GOT3 (cell line): ENCODE results near the gene IRF2BP1.
A peak's percentile ranks its signal among the peaks of the same experiment; 100 is the strongest.

Source experiments
- DNase-seq: peaks from one replicate; lab custom pipeline; 2025; ENCODE audit warnings: mixed read lengths; lab: John Stamatoyannopoulos, UW

IRF2BP1 gene, protein sequence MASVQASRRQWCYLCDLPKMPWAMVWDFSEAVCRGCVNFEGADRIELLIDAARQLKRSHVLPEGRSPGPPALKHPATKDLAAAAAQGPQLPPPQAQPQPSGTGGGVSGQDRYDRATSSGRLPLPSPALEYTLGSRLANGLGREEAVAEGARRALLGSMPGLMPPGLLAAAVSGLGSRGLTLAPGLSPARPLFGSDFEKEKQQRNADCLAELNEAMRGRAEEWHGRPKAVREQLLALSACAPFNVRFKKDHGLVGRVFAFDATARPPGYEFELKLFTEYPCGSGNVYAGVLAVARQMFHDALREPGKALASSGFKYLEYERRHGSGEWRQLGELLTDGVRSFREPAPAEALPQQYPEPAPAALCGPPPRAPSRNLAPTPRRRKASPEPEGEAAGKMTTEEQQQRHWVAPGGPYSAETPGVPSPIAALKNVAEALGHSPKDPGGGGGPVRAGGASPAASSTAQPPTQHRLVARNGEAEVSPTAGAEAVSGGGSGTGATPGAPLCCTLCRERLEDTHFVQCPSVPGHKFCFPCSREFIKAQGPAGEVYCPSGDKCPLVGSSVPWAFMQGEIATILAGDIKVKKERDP

DNA sequence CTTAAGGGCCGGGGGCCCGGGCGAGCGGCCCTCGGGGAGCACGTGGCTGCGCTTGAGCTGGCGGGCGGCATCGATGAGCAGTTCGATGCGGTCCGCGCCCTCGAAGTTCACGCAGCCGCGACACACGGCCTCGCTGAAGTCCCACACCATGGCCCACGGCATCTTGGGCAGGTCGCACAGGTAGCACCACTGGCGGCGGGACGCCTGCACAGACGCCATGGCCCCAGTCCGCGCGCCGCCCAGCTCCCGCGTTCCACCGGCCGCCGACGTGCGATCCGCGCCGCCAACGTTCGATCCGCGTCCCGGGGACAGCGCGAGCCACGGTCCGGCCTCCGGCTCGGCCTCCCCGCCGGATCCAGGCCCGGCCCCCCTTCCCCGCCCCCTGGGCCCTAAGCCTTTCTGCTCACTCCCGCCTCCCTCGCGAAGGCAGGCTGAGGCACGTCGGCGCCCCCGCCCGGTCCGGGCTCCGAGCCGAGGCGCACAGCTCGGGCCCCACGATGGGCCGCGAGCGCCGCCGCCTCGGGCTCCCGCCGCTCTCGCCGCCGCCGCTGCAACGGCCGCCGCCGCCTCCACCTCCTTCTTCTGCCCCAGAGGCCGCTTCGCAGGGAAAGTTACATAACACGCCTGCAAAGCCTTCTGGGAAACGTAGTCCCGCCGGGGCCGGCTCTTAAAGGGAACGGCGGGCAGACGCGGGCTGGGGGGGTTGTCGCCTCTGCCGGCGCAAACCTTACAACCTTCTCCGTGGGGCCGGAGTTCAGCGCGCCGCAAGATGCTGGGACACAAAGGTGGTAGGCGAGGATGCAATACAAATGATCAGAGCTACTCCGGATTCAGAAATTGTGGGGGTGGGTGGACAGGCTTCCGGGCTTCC, at the start of gene IRF2BP1:
Gene IRF2BP1 (minus strand): TSS at position 586 of the 871 bp plus-strand sequence. CDS start 367 bp downstream, at position 219.
- DNase-seq, result peak; percentile 82

DNA sequence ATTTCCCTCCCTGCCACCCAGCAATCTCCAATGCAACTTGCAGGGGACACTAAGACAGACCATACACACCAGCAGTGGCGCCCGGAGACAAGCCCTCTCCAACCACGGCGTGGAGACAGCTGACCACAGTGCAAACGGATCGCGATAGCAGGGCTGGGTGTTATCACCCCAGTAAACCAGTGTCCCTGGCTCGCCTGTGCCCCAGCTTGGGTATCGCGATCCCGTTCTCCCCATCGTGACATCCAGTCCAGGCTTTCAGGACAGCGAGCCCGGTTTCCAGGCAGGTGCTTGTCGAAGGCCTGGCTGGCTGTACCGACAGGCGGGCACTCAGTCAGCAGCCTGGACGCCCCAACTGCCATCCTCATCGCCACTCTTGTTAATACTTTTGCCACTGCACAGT, 49.3 kb upstream of the IRF2BP1 start:
- DNase-seq, result no peak

DNA sequence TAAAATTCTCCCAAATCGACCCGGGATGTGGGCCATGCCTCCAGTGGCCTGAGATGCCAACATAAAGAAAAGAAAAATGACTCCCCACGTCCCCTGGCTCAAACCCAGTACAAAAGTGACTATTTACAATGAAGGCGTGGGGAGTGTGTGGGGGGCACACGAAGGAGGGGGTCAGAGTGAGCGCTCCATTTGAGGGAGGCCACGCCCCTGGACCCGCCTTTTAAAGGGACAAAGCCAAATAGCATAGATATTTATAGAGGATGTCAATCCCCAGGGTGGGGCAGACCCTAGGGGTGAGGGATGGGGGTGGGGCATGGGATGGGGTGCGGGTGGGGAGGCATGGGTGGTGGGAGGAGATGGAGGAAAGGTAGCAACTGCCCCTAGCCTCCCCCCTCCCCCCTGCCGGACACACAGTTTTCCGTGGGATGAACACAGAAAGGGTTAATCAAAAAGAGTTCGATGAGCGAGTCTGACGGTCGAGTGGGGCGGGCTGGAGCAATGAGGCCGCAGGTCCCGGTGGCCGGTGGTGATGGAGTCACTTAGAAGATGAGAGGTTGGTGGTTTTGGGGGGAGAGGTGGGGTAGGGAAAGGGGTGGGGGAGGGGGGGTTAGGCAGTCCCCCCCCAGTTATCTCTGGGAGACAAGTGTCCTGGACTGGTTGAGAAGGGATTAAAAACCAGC, 48.8 kb upstream of the IRF2BP1 start:
- no peak for DNase-seq

DNA sequence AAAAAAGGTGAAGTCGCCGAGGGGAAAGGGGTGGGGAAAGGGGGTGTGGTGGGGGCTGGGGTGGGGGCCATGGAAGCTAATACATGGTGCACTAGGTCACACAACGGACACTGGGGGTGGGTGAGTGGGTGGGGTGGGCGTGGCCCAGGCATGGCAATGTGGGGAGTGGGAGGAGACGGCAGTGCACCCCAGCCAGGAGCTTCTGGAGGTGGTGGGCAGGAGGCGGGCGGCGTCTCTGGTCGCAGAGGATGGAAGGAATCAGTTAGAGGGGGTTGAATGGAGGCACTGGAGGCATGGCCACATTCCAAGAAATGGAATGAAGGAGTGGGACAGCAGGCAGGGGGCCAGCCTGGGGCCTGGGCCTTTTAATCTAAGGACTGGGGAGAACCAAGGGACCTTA, 47.8 kb upstream of the IRF2BP1 start:
- DNase-seq, result no peak

DNA sequence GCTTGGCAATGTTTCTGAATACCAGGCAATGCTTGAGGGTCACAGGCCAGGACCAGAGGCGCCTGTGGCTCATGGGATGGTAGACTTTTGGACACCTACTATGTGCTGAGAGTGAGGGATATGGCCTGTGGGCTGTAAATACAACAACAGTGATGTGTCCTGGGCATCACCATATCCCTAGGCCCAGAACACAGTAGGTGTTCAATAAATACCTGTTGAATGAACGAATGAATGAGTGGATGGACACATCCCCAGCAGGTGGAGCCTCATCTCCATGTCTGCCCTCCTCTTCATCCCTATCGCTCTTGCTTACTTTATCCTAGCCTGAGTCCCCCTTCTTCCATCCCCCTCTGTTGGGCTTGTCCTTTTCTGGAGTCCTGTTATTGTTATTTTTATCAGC, 45.1 kb upstream of the IRF2BP1 start:
- no peak for DNase-seq

DNA sequence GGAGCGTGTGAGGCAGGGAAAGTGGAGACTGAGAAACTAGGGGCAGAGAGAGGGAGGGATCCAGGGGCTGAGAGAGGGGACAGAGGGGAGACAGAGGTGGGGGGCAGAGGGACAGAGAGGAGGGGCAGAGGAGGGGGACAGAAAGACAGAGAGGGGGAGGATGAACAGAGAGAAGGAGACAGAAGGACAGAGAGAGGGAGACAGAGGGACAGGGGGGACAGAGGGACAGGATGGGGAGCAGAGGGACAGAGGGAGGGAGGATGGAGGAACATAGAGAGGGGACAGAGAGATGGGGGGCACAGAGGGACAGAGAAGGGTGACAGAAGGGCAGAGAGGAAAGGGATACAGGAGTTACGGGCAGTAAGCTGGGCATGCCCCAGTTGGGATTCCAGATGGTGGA, 43.3 kb upstream of the IRF2BP1 start:
- DNase-seq, result no peak

DNA sequence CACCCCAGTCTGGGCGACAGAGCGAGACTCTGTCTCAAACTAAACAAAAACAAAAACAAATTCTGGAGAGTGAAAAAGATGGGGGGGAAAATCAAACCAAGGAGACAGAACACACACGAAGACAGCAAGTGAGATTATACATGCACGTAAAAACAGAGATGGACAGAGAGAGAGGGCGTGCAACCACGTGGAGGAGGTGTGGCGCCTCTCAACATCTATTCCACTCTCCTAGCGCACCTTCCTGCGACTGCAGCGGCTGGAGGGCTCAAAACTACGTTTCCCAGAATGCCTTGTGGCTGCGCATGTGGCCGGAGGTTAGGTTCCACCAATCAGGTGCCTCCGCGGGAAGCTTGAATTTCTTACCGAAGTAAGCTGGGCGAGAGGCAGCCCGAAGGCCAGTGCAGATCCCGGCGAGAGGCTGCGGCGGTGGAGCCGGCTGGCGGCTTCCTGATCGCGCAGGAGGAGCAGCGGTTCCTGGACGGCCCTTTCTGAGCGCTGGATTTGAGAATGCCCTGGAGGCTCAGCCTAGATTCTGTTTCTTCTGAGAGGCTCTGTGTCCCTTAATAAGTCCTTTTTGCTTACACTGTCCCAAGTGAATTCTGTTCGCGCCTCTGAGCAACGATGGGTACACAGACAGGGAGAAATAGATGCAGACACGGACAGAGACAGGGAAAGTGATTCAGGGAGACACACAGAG, 41.8 kb upstream of the IRF2BP1 start:
- peak; percentile 32 for DNase-seq

DNA sequence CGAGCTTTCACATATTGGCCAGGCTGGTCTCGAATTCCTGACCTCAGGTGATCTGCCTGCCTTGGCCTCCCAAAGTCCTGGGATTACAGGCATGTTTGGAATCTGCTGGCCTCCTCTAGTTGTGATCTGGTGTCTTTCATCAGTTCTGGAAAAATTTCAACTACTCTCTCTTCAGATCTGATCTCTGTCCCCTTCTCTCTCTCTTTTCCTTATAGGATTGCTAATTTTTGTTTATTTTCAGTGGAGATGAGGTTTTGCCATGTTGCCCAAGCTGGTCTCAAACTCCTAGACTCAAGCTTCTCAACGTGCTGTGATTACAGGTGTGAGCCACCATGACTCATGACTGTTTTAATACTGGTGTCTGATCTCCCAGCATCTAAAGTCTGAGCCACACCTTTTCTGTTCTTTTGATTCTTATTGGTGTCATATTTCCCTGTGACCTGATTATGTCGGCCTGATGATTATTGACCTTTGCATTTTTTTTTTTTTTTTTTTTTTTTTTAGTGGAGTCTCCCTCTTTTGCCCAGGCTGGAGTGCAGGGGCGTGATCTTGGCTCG, 39.0 kb upstream of the IRF2BP1 start:
- no peak for DNase-seq

DNA sequence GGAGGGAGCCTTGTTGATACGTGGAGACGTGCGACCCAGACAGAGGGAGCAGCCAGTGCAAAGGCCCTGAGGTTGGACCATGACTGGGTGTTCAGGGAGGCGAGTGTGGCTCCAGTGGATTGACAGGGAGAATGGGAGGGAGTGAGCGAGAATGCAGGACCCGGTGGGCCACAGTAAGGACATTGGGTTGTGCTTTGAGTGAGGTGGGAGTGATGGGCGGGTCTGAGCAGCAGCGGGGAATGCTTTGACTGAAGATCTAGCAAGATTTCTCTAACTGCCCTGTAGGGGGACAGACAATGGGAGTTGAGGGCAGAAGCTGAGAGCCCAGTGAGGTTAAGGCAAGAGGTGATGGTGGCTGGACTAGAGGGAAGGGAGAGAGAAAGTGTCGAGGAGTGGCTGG, 36.3 kb upstream of the IRF2BP1 start:
- DNase-seq, result no peak

DNA sequence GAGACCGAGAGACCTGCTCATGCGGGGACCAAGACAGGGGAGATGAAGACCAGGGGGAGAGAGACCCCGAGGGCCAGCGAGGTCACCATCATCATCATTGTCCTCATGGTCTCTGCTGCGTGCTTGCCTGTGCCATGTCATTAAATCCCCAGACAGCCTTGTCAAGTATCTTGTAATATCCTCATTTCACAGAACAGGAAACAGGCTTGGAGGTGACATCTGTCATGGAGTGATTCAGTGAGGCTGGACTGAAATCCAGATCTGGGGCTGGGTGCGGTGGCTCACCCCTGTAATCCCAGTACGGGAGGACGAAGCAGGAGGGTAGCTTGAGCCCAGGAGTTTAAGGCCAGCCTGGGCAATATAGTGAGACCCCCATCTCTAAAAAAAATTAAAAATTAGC, 34.5 kb upstream of the IRF2BP1 start:
- DNase-seq, result no peak

DNA sequence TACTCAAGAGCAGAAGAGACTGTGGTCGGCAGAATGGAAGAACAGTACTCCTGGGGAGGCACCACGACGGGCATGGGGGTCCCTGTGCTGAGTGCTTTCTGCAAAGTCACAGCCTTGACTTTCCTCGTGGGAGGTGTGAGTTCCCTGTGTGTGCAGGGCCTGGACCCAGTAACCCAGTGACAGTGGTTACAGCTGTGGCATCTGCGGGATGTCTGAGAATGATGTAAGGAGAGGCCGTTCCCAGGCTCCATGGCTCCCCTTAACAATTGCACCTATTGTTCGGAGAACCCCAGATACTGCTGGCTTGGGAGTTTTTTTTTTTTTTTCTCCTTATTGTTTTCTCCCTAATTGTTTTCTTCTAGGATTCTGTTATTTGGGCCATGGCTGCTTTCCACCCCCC, 33.7 kb upstream of the IRF2BP1 start:
- no peak for DNase-seq

DNA sequence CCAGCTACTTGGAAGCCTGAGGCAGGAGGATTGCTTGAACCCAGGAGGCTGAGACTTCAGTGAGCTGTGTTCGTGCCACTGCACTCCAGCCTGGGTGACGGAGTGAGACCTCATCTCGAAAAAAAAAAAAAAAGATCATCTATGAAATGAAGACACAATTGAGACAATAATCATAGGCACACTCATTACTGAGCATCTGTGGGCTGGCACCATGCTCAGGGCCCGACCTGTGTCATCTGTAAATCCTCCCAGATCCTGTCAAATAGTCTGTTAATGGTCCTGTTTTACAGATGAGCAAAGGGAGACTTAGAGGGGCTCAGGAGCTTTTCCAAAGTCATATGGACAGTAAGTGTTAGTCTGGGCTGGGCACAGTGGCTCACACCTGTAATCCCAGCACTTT, 32.8 kb upstream of the IRF2BP1 start:
- no peak for DNase-seq

DNA sequence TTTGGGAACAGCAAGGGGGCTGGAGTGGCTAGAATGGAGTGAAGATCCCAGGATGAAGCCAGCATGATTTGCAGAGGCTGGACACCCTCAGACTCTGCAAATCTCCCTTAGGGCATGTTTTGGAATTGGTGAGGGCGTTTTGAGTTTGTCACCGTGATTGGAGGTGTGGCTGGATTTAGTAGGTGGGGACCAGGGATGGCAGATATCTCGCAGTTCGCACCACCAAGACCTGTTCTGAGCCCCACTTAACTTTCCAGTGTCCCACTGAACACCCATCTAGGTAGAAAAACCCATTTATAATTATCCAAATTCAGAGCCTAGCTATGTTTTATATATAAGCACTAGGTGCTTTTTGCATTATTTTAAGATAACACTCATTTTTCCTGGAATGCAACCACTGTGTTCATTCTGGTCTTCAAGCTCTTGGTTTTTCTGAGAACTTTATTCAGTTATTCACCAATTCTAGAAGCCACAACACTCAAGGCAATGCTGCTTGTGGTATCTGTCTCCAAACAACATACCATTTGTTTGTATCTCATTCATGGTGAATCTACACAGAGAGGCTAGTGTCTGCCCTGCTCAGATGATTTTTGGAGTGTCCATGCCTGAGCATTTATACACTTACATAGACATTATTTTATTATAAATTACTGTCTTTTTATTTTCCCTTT, 31.6 kb upstream of the IRF2BP1 start:
- no peak for DNase-seq

DNA sequence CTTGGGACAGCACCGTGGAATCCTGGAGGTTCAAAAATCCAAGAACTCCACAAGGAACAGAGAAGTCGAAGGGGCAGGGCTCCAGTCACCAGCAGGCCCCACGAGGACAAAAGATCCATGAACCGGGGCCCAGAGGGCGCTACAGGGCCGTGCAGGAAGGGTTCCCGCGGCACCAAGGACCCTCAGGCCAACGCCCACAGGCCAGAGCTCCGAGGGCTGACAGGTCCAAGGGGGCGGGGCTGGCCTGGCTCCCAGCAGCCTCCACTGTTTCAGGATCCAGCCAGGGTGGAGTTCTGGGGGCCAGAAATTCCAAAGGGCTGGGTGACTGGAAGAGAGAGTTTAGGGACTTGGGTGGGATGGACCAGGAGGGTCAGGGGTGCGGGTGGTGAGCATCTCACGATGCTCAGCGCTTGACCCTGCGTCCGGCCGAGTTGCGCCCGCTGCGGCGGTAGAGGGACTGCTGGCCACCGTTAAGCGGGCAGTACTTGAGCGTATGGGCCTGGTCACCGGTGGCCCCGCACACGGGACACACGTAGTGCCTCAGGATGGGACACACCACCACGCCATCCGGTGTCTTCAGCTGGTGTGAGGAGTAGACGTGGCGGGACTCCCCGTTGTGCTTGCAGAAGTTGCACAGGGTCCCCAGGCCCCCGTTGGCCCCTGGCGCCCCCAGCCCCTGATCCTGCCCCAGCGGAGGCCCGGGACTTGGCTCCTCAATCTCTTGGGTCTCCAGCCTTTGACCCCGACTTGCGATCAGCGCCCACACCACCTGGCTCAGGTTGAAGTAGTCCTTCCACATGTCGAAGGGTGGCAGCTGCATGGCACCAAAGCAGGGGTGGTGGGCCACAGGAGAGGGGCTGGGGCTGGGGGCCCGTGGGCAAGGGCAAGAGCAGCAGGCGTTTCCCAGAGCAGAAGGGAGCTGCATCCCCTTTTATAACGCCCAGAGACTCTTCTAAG, 28.2 kb upstream of the IRF2BP1 start, which contains the start of gene NANOS2:
Gene NANOS2 (minus strand): TSS at position 905 of the 957 bp plus-strand sequence. CDS start 85 bp downstream, at position 820.
- DNase-seq, result no peak

DNA sequence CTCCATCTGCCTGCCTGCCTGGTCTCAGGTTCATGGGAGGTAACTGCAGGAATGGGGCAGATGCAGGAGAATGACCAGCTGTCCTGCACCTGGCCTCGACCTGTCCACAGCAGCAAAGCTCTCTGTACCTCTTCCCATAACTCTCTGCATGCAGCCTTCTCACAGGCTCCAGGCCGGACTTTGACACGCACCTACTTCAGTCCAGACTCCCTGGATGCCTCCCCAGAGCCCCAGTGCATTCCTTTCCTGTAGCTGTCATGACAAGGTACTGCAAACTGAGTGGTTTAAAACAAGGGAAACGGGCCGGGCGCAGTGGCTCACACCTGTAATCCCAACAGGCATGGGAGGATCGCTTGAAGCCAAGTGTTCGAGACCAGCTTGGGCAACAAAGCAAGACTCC, 25.4 kb upstream of the IRF2BP1 start:
- DNase-seq, result no peak

DNA sequence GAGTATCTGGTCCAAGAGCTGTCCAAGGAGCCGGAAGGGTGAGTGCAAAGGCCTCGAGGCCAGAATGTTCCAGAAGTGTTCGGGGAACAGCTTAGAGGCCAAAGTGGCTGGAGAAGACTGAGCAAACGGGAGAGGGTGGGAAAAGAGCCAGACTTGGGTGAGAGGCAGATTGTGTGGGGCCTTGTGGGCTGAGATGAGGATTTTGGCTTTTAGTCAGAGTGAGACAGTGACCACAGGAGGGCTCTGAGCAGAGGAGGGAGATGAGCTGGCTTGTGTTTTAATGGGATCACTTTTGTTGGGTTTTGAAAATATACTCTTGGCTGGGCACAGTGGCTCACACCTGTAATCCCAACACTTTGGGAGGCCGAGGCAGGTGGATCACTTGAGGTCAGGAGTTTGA, 23.0 kb upstream of the IRF2BP1 start:
- no peak for DNase-seq

DNA sequence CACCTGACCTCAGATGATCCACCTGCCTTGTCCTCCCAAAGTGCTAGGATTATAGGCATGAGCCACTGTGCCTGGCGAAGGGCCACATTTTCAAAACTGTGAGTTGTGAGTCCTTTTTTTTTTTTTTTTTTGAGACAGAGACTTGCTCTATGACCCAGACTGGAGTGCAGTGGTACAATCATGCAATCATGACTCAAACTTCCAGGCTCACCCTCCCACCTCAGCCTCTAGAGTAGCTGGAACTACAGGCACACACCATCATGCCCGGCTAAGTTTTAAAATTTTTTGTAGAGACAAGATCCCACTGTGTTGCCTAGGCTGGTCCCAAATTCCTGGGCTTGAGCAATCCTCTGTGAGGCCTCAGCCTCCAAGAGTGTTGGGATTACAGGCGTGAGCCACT, 20.3 kb upstream of the IRF2BP1 start:
- no peak for DNase-seq

DNA sequence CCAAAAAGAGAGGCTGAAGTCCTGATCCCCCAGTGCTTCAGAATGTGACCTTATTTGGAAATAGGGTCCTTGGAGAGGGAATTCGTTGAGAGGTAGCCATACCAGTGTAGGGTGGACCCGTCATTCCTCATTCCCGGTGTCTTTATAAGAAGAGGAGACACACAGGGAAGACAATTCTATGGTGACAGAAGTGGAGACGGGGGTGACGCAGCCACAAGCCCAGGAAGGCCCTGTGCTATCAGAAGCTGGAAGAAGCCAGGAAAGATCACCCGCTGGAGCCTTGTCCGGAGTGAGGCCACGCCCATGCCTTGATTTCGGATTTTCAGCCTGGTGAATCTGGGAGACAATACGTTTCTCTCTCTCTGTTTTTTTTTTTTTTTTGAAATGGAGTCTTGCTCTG, 19.1 kb upstream of the IRF2BP1 start:
- no peak for DNase-seq
